Smooth muscle cell (in vitro differentiated cells): ENCODE results near the gene SUPT3H. TPM values are rescaled to one million over a fixed set of nuclear protein-coding genes. Genes with fewer than 3 reads are reported as not detected.
"Not testable (repeated sequence)": the region's sequence is repeated elsewhere in the genome, so short reads cannot be mapped to it uniquely, and the experiment has no call there.

ENCODE experiments used
- DNase-seq: peaks from one replicate; lab custom pipeline; 2025; ENCODE audit not compliant: unreplicated experiment; lab: John Stamatoyannopoulos, UW
- H2AFZ ChIP-seq: fragments of 200-600 bp; sonication (generic); 2 replicates; pipeline ENCODE4 v1.6.0; 2016; ENCODE audit warnings: antibody characterized with exemption, low read depth, mild to moderate bottlenecking
- H3F3A ChIP-seq: fragments of 200-600 bp; sonication (generic); 2 replicates; pipeline ENCODE4 v1.6.0; 2017; ENCODE audit warnings: antibody characterized with exemption, low read depth
- H3K27ac ChIP-seq: fragments of 200-600 bp; sonication (generic); 2 replicates; pipeline ENCODE4 v1.5.1; 2016; ENCODE audit warnings: low read depth, mild to moderate bottlenecking
- H3K27me3 ChIP-seq: fragments of 200-600 bp; sonication (generic); 2 replicates; pipeline ENCODE4 v1.6.1; 2016; ENCODE audit warnings: low read depth, mild to moderate bottlenecking
- H3K36me3 ChIP-seq: fragments of 200-600 bp; sonication (generic); 2 replicates; pipeline ENCODE4 v1.5.1; 2016; ENCODE audit warnings: low read depth
- H3K4me1 ChIP-seq: fragments of 200-600 bp; sonication (generic); 2 replicates; pipeline ENCODE4 v1.5.1; 2016; ENCODE audit warnings: low read depth
- H3K4me2 ChIP-seq: fragments of 200-600 bp; sonication (generic); 2 replicates; pipeline ENCODE4 v1.6.0; 2016; ENCODE audit warnings: mild to moderate bottlenecking
- H3K4me3 ChIP-seq: fragments of 200-600 bp; sonication (generic); 2 replicates; pipeline ENCODE4 v1.5.1; 2016; ENCODE audit warnings: mild to moderate bottlenecking
- H3K79me2 ChIP-seq: fragments of 200-600 bp; sonication (generic); 2 replicates; pipeline ENCODE4 v1.6.0; 2016; ENCODE audit warnings: low read depth, mild to moderate bottlenecking
- H3K9ac ChIP-seq: fragments of 200-600 bp; sonication (generic); 2 replicates; pipeline ENCODE4 v1.6.0; 2016; ENCODE audit warnings: low read depth
- H3K9me3 ChIP-seq: fragments of 200-600 bp; sonication (generic); replicated peaks from 2 replicates; pipeline ENCODE4 v1.5.1; 2016; ENCODE audit warnings: low read depth
- H4K20me1 ChIP-seq: fragments of 200-600 bp; sonication (generic); 2 replicates; pipeline ENCODE4 v1.6.0; 2016; ENCODE audit warnings: low read depth
- WGBS: methylation state at CpG from one replicate; pipeline ENCODE4 v1.1.7; 2016; ENCODE audit warnings: low lambda C conversion rate; 5-methylcytosine and 5-hydroxymethylcytosine counted together
- polyA plus RNA-seq: library from polyadenylated mRNA; unstranded; fragments of >200 nt; fragmentation: Nextera tagmentation; extraction: Ambion mirVana; gene quantifications from 2 replicates; pipeline ENCODE4 v1.2.1, GENCODE V29; 2016
- total RNA-seq: library from RNA; depleted of rRNA; stranded (reverse); fragments of >200 nt; gene quantifications from 2 replicates; pipeline ENCODE4 v1.2.3, GENCODE V29; 2014
- TF ChIP-seq, protein P1 (sequence below): fragments of 200-600 bp; sonication (generic); IDR thresholded peaks from 2 replicates; pipeline ENCODE4 v1.5.1; 2017; ENCODE audit warnings: borderline replicate concordance, mild to moderate bottlenecking, antibody characterized with exemption; ENCODE audit not compliant: insufficient read depth, poor library complexity, severe bottlenecking

SUPT3H gene
- total and polyA plus RNA-seq, 2 experiments from 2014 or later: 19.4 to 22.9 TPM

- TF ChIP-seq, protein P1, sequence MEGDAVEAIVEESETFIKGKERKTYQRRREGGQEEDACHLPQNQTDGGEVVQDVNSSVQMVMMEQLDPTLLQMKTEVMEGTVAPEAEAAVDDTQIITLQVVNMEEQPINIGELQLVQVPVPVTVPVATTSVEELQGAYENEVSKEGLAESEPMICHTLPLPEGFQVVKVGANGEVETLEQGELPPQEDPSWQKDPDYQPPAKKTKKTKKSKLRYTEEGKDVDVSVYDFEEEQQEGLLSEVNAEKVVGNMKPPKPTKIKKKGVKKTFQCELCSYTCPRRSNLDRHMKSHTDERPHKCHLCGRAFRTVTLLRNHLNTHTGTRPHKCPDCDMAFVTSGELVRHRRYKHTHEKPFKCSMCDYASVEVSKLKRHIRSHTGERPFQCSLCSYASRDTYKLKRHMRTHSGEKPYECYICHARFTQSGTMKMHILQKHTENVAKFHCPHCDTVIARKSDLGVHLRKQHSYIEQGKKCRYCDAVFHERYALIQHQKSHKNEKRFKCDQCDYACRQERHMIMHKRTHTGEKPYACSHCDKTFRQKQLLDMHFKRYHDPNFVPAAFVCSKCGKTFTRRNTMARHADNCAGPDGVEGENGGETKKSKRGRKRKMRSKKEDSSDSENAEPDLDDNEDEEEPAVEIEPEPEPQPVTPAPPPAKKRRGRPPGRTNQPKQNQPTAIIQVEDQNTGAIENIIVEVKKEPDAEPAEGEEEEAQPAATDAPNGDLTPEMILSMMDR: no peak
- Histone ChIP-seq H2AFZ (no peak overlapping the region), H3F3A (no peaks in the 10 kb centered on the region), H3K79me2 (no peaks in the 10 kb centered on the region), H3K4me1 (peaks cover 3% of the 10 kb centered on the region), H3K36me3 (no peaks in the 10 kb centered on the region), H3K4me2 (no peak overlapping the region), H3K27ac (no peak overlapping the region), H4K20me1 (no peaks in the 10 kb centered on the region), H3K9me3 (no peaks in the 10 kb centered on the region), H3K4me3 (no peak overlapping the region), H3K27me3 (no peaks in the 10 kb centered on the region), H3K9ac (no peak overlapping the region)
- DNase-seq: no peak
- WGBS: 91% methylated on average over 2 of the region's 2 CpGs
Observed at GRCh38 chr6:45187836-45188235, 189.9 kb downstream of the SUPT3H start.

DNA sequence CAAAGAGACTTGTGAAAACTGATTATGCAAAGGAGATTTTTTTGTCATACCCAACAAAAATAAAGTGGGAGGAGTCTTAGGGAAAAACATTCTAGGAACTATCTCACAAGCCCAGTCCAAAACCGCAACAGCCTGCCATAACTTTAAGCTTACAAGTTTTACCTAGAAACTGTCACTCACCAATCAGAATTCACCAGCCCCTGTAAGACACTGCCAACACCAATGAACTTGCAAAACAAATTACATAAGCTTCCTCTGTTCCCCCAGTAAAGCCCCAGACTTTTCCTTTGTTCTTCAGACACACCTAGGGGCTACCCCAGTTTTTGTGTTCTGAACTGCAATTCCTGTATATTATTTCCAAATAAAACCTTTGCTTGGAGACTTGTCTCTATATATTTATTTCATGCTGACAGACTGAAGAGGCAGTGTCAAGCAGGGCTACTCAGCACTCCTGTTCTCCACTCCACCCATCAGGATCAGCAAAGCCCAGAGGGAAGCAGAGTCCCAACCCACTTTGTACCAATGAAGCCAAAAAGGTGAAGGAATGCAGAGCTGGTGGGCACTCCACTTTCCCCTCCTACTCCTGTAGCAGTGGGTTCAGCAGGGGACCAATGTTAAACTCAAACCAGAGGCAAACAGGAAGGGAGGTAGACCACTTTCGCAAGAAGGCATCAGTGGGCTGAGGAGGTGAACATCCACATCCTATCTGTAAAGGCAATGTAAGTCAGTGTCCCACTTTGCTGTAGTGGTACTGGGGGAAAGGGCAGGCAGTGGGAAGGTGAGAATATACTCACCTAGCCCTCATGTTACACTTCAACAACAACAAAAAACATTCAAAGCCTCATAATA lies 192.1 kb downstream of the SUPT3H start:
- H3K27ac ChIP-seq: no peak overlapping the region
- no peak overlapping the region for H2AFZ ChIP-seq
- no peak for DNase-seq
- peaks cover 3% of the 10 kb centered on the region for H3K4me1 ChIP-seq
- WGBS: 93% methylated on average over 2 of the region's 2 CpGs
- no peak overlapping the region for H3K9ac ChIP-seq
- H4K20me1 ChIP-seq: no peaks in the 10 kb centered on the region
- no peaks in the 10 kb centered on the region for H3F3A ChIP-seq
- H3K79me2 ChIP-seq: no peaks in the 10 kb centered on the region
- H3K4me3 ChIP-seq: no peak overlapping the region
- H3K4me2 ChIP-seq: no peak overlapping the region
- H3K36me3 ChIP-seq: no peaks in the 10 kb centered on the region
- H3K27me3 ChIP-seq: no peaks in the 10 kb centered on the region
- TF ChIP-seq, protein P1: no peak
- H3K9me3 ChIP-seq: no peaks in the 10 kb centered on the region

GRCh38 chr6:45184937-45185336 lies 192.8 kb downstream of the SUPT3H start:
- H3F3A ChIP-seq: no peaks in the 10 kb centered on the region
- no peaks in the 10 kb centered on the region for H3K79me2 ChIP-seq
- no peaks in the 10 kb centered on the region for H3K36me3 ChIP-seq
- 96% methylated on average over 4 of the region's 4 CpGs for WGBS
- no peaks in the 10 kb centered on the region for H3K9me3 ChIP-seq
- no peaks in the 10 kb centered on the region for H3K27me3 ChIP-seq
- no peaks in the 10 kb centered on the region for H4K20me1 ChIP-seq
- H2AFZ ChIP-seq: no peak overlapping the region
- peaks cover 3% of the 10 kb centered on the region for H3K4me1 ChIP-seq
- H3K4me3 ChIP-seq: no peak overlapping the region
- no peak overlapping the region for H3K4me2 ChIP-seq
- H3K27ac ChIP-seq: no peak overlapping the region
- TF ChIP-seq, protein P1: no peak
- no peak for DNase-seq
- no peak overlapping the region for H3K9ac ChIP-seq

DNA sequence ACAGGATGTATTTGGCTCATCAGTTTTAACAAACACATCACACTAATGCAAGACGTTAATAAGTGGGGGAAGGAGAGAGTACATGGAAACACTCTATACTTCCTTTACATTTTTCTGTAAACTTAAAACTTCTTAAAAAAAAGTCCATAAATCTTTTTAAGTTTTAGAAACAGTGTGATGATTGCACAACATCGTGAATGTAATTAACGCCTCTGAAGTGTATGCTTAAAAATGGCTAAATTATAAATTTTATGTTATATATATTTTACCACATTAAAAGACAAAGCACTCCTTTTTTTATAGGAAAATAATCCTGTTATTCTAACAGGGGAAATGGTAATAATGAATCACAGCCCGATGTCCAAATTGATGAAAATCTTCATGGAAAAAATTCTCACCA lies 193.7 kb downstream of the SUPT3H start:
- no peak overlapping the region for H3K4me2 ChIP-seq
- 96% methylated on average over 4 of the region's 4 CpGs for WGBS
- no peaks in the 10 kb centered on the region for H3K27me3 ChIP-seq
- H3K4me1 ChIP-seq: peaks cover 3% of the 10 kb centered on the region
- no peak overlapping the region for H3K4me3 ChIP-seq
- H2AFZ ChIP-seq: no peak overlapping the region
- DNase-seq: no peak
- H3K36me3 ChIP-seq: no peaks in the 10 kb centered on the region
- no peak overlapping the region for H3K9ac ChIP-seq
- H3K27ac ChIP-seq: no peak overlapping the region
- TF ChIP-seq, protein P1: no peak
- no peaks in the 10 kb centered on the region for H3K79me2 ChIP-seq
- H4K20me1 ChIP-seq: no peaks in the 10 kb centered on the region
- H3K9me3 ChIP-seq: no peaks in the 10 kb centered on the region
- no peaks in the 10 kb centered on the region for H3F3A ChIP-seq

DNA sequence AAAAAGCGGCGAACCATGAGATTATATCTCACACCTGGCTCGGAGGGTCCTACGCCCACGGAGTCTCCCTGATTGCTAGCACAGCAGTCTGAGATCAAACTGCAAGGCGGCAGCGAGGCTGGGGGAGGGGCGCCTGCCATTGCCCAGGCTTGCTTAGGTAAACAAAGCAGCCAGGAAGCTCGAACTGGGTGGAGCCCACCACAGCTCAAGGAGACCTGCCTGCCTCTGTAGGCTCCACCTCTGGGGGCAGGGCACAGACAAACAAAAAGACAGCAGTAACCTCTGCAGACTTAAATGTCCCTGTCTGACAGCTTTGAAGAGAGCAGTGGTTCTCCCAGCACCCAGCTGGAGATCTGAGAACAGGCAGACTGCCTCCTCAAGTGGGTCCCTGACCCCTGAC lies 201.4 kb downstream of the SUPT3H start:
- not testable (repeated sequence) for H3K9me3 ChIP-seq, H3K4me1 ChIP-seq, H3F3A ChIP-seq, H3K36me3 ChIP-seq, H2AFZ ChIP-seq, H3K4me2 ChIP-seq, H3K79me2 ChIP-seq, H3K27me3 ChIP-seq, H3K9ac ChIP-seq, H3K4me3 ChIP-seq, H4K20me1 ChIP-seq, DNase-seq, H3K27ac ChIP-seq
- 54% methylated on average over 8 of the region's 9 CpGs for WGBS
